ENCODE data around the gene PAPOLB. TPM values are rescaled to one million over a fixed set of nuclear protein-coding genes. Genes with fewer than 3 reads are reported as not detected.

The PAPOLB gene
- total RNA-seq (2012; rRNA removed) (under 0.01 TPM in 2 replicates), polyA plus RNA-seq (2012; rRNA removed) (not detected in 2 replicates), Bru-seq, nascent RNA (percentile 14 among the genes with signal in this experiment), BruChase-seq, experiment 1, labeled RNA remaining after a 6-hour chase (percentile 15 among the genes with signal in this experiment), BruChase-seq, experiment 2, labeled RNA remaining after a 2-hour chase (percentile 26 among the genes with signal in this experiment)
- not detected in 2 replicates for polyA plus RNA-seq (2012; cell fraction: cytosol; rRNA removed)
- not detected in 2 replicates for polyA plus RNA-seq (2012; cell fraction: nucleus; rRNA removed; ENCODE audit: low replicate concordance)
- long read RNA-seq, result 0 reads

GRCh38 chr7:4861673-4862072 is at the start of gene PAPOLB:
Gene PAPOLB, minus strand, starts transcription at chr7:4862030. Its CDS starts 220 bp downstream, at chr7:4861810.
- Histone ChIP-seq H2BK20ac (ENCODE audit: low read depth, low read length) (no peak within 1 kb of the TSS), H3K14ac (replicated peaks; ENCODE audit: low read depth, low read length) (no peak within 1 kb of the TSS), H4K20me1 (ENCODE audit: insufficient read depth, low read length) (no peaks in the 10 kb centered on the region), H3K36me3 (ENCODE audit: control insufficient read depth, insufficient read depth, low read length) (no peaks in the 10 kb centered on the region), H2BK15ac (ENCODE audit: low read depth, low read length) (no peak within 1 kb of the TSS), H4K8ac (ENCODE audit: low read depth in 2 of 2, low read length in 2 of 2) (no peak within 1 kb of the TSS), H3K4me3 (ENCODE audit: insufficient read depth, low read depth, low read length) (0 out of 2 replicates have a peak within 1 kb of the TSS, but pooled peaks have one; percentile 10), H2AFZ (replicated peaks; ENCODE audit: low read length, poor library complexity) (no peak within 1 kb of the TSS), H4K5ac (ENCODE audit: low read depth, low read length) (no peak within 1 kb of the TSS), H3K4ac (ENCODE audit: low read depth, low read length) (no peak within 1 kb of the TSS), H3K9me1 (ENCODE audit: insufficient read depth, low read length) (no peaks in the 10 kb centered on the region), H2AK9ac (replicated peaks; ENCODE audit: low read depth, low read length, poor library complexity) (no peak within 1 kb of the TSS), H3K27ac (ENCODE audit: insufficient read depth, low read length) (no peak within 1 kb of the TSS), H2BK5ac (ENCODE audit: low read depth, low read length, poor library complexity, severe bottlenecking) (no peak within 1 kb of the TSS), H2AK5ac (ENCODE audit: low read depth, low read length) (no peak within 1 kb of the TSS), H3K9me3 (ENCODE audit: control insufficient read depth, insufficient read depth, low read length) (peaks cover 4% of the 10 kb centered on the region; the same call in 1 of the 2 replicates), H3K9ac (ENCODE audit: low read depth, low read length) (no peak within 1 kb of the TSS), H2BK120ac (ENCODE audit: low read depth, low read length) (no peak within 1 kb of the TSS), H3K18ac (ENCODE audit: low read depth, low read length) (no peak within 1 kb of the TSS), H3K4me2 (ENCODE audit: low read depth, low read length) (no peak within 1 kb of the TSS), H3K27me3 (ENCODE audit: control insufficient read depth, insufficient read depth, low read length) (peaks cover 7% of the 10 kb centered on the region), H3K23ac (ENCODE audit: low read depth, low read length) (no peak within 1 kb of the TSS), H4K91ac (ENCODE audit: insufficient read depth, low read depth, low read length) (no peak within 1 kb of the TSS), H3K4me1 (ENCODE audit: control insufficient read depth, insufficient read depth, low read length) (no peaks in the 10 kb centered on the region), H3K56ac (ENCODE audit: extremely low read depth, insufficient read depth, low read length) (no peak within 1 kb of the TSS), H3K79me1 (ENCODE audit: low read depth in 1 of 2, low read length in 2 of 2) (no peaks in the 10 kb centered on the region)
- ChIA-PET CTCF (no interaction called here), POLR2A (ENCODE audit: unreplicated experiment) (no interaction called here)
- DNase-seq (no peak), ATAC-seq (ENCODE audit: low read depth) (no peak)
- dilution Hi-C loops (cut with HindIII; ENCODE audit: low sequenced_read_pairs, unreplicated experiment) (no loop called here), intact Hi-C loops (cut with micrococcal nuclease) (no loop called here), in situ Hi-C loops (cut with MboI; ENCODE audit: low sequenced_read_pairs) (no loop called here)
- 45% methylated on average over 17 of the region's 46 CpGs; no CpG with 5 or more reads in 1 of the 2 experiments for WGBS, 2 experiments (ENCODE audit: extremely low coverage in 2 of 2, insufficient read length in 1 of 2)
- TF ChIP-seq ELK1 (IDR thresholded peaks at IDR 0.05; ENCODE audit: borderline replicate concordance, low read depth, low read length), result no peak
- TF ChIP-seq SMC3 (IDR thresholded peaks at IDR 0.05; ENCODE audit: low read depth, low read length), result no peak
- no peak for TF ChIP-seq FOS (IDR thresholded peaks at IDR 0.05; ENCODE audit: low read depth, low read length)
- TF ChIP-seq RAD21 (IDR thresholded peaks at IDR 0.05; ENCODE audit: low read length), result no peak
- no peak for TF ChIP-seq CHD1 (IDR thresholded peaks at IDR 0.05; ENCODE audit: low read depth, low read length)
- no peak for TF ChIP-seq BHLHE40 (IDR thresholded peaks at IDR 0.05; ENCODE audit: low read depth, low read length)
- no peak for TF ChIP-seq CEBPB (IDR thresholded peaks at IDR 0.05; ENCODE audit: low read depth, low read length)
- no peak for TF ChIP-seq USF2 (IDR thresholded peaks at IDR 0.05; ENCODE audit: low read depth, low read length)
- BruUV-seq (replicated peaks), result no TSS peak
